ENCODE results near the gene CELSR1. TPM values are rescaled to one million over a fixed set of nuclear protein-coding genes. Genes with fewer than 3 reads are reported as not detected.
A peak's percentile ranks its signal among the peaks of the same experiment; 100 is the strongest.

Gene CELSR1
- total and polyA plus RNA-seq, 10 donors, result 4.3 to 13.1 (median 8.4) TPM

GRCh38 chr22:46568102-46568809, 30.8 kb upstream of the CELSR1 start:
- Histone ChIP-seq H3K27ac (no peak overlapping the region), H3K36me3 (no peaks in the 10 kb centered on the region), H3K4me1 (peaks cover 5 to 12% (median 9%) of the 10 kb centered on the region in 6 donors), H3K4me3 (no peak overlapping the region), H3K9me3 (peaks cover 0 to 24% (median 20%) of the 10 kb centered on the region in 8 donors), H3K27me3 (replicated peaks in 1 of 7) (no peaks in the 10 kb centered on the region)
- 55 to 78% (median 57%) methylated on average over 6 to 7 of the region's 7 CpGs for WGBS, 5 donors
- intact Hi-C loops (cut with DNase I; ENCODE audit: low total_unique reads), result no loop called here
- peak; percentile 23 for DNase-seq
- TF ChIP-seq CTCF (IDR thresholded peaks at IDR 0.05 in 8 of 11, conservative IDR thresholded peaks at IDR 0.05 in 3 of 11), result no peak

- H3K9me3 ChIP-seq, result peaks cover 0 to 19% (median 18%) of the 10 kb centered on the region in 8 donors
- no peaks in the 10 kb centered on the region for H3K36me3 ChIP-seq
- no peak for DNase-seq
- WGBS, 5 donors, result 95 to 100% (median 98%) methylated on average over 1 of the region's 1 CpG
- no peak for TF ChIP-seq POLR2A (IDR thresholded peaks at IDR 0.05)
- no peak for TF ChIP-seq CTCF (IDR thresholded peaks at IDR 0.05 in 8 of 11, conservative IDR thresholded peaks at IDR 0.05 in 3 of 11)
- TF ChIP-seq POLR2AphosphoS5 (IDR thresholded peaks at IDR 0.05), result no peak
- H3K4me3 ChIP-seq, result no peak overlapping the region
- intact Hi-C loops (cut with DNase I; ENCODE audit: low total_unique reads), result no loop called here
- peaks cover 5 to 17% (median 13%) of the 10 kb centered on the region in 6 donors for H3K4me1 ChIP-seq
- H3K27me3 ChIP-seq (replicated peaks in 1 of 7), result no peaks in the 10 kb centered on the region
- no peak overlapping the region for H3K27ac ChIP-seq
These were observed 30.1 kb upstream of the CELSR1 start for GRCh38 chr22:46567471-46567870.

GRCh38 chr22:46564084-46564714, 26.8 kb upstream of the CELSR1 start:
- Histone ChIP-seq H3K9me3 (no peaks in the 10 kb centered on the region), H3K27me3 (replicated peaks in 1 of 7) (no peaks in the 10 kb centered on the region), H3K27ac (peak overlapping the region in 1 of 8 donors; percentile 7), H3K4me3 (no peak overlapping the region), H3K4me1 (peaks cover 5 to 31% (median 16%) of the 10 kb centered on the region in 6 donors), H3K36me3 (no peaks in the 10 kb centered on the region)
- no peak for TF ChIP-seq CTCF (IDR thresholded peaks at IDR 0.05 in 8 of 11, conservative IDR thresholded peaks at IDR 0.05 in 3 of 11)
- no peak for TF ChIP-seq POLR2A (IDR thresholded peaks at IDR 0.05)
- no peak for TF ChIP-seq POLR2AphosphoS5 (IDR thresholded peaks at IDR 0.05)
- DNase-seq, result no peak
- WGBS, 5 donors, result 75 to 84% (median 83%) methylated on average over 6 to 9 of the region's 9 CpGs
- intact Hi-C loops (cut with DNase I; ENCODE audit: low total_unique reads), result no loop called here

- Histone ChIP-seq H3K9me3 (no peaks in the 10 kb centered on the region), H3K27ac (peak overlapping the region in 2 of 8 donors; percentile 7 to 17), H3K4me1 (peaks cover 5 to 31% (median 16%) of the 10 kb centered on the region in 6 donors), H3K36me3 (no peaks in the 10 kb centered on the region), H3K4me3 (peak overlapping the region in 3 of 8 donors; percentile 6 to 58 (median 30)), H3K27me3 (replicated peaks in 1 of 7) (no peaks in the 10 kb centered on the region)
- 9 to 41% (median 30%) methylated on average over 7 to 20 of the region's 20 CpGs for WGBS, 5 donors
- intact Hi-C loops (cut with DNase I; ENCODE audit: low total_unique reads), result no loop called here
- TF ChIP-seq CTCF (IDR thresholded peaks at IDR 0.05 in 8 of 11, conservative IDR thresholded peaks at IDR 0.05 in 3 of 11) (peak; percentile 76 to 92 (median 84)), POLR2A (IDR thresholded peaks at IDR 0.05) (no peak), POLR2AphosphoS5 (IDR thresholded peaks at IDR 0.05) (peak; percentile 61 to 73 (median 66))
- peak; percentile 94 for DNase-seq
These were observed 26.1 kb upstream of the CELSR1 start for GRCh38 chr22:46563381-46564083.

Measured in spleen (tissue), 11 donors.